HEK293 (cell line): Measurements from ENCODE around the gene QSER1.

Experiments
- CTCF ChIA-PET: fragments of 350-600 bp; formaldehyde crosslinking; extraction: SDS; loops from one replicate; lab custom pipeline; 2021; ENCODE audit warnings: antibody characterized with exemption; lab: Yijun Ruan, JAX
- POLR2A ChIA-PET: fragments of 300-600 bp; formaldehyde crosslinking; extraction: SDS; loops from one replicate; lab custom pipeline; 2020; ENCODE audit warnings: antibody characterized with exemption, inconsistent platforms; lab: Yijun Ruan, JAX
- H3K27ac ChIP-seq: fragments of 200-500 bp; sonication (Bioruptor generic); 2 replicates; pipeline ENCODE4 v1.5.1; 2014; ENCODE audit warnings: low read depth, low read length, control low read depth, inconsistent platforms; ENCODE audit errors: extremely low read depth
- H3K36me3 ChIP-seq, 2 experiments: fragments of 200-500 bp in 1 of 2; sonication (Bioruptor generic) in 1 of 2; 1 replicate in 1 of 2; 2 replicates in 1 of 2; pipeline ENCODE4 v1.5.1; 2014 to 2017; ENCODE audit warnings: inconsistent platforms in 2 of 2, low read length in 2 of 2; ENCODE audit not compliant: control insufficient read depth in 2 of 2, insufficient read depth in 1 of 2
- H3K4me1 ChIP-seq: fragments of 200-500 bp; sonication (Bioruptor generic); 2 replicates; pipeline ENCODE4 v1.5.1; 2014; ENCODE audit warnings: mild to moderate bottlenecking, low read length, inconsistent platforms; ENCODE audit not compliant: control insufficient read depth, insufficient read depth
- H3K4me3 ChIP-seq: 2 replicates; pipeline ENCODE4 v1.5.1; 2011; ENCODE audit warnings: low read depth, mild to moderate bottlenecking, control low read depth, low read length, moderate library complexity
- H3K9me3 ChIP-seq: fragments of 200-500 bp; sonication (Bioruptor generic); 2 replicates; pipeline ENCODE4 v1.5.1; 2014; ENCODE audit warnings: low read depth, low read length, inconsistent platforms; ENCODE audit not compliant: control insufficient read depth, insufficient read depth
- BCL6B ChIP-seq: fragments of 450-650 bp; formaldehyde crosslinking; IDR thresholded peaks from 2 replicates; pipeline ENCODE4 v1.5.1; 2017; ENCODE audit warnings: missing biosample characterization, missing genetic modification characterization
- FEZF1 ChIP-seq: fragments of 450-650 bp; formaldehyde crosslinking; IDR thresholded peaks from 2 replicates; pipeline ENCODE4 v1.5.1; 2016; ENCODE audit warnings: missing biosample characterization, missing genetic modification characterization
- GFI1B ChIP-seq: fragments of 450-650 bp; formaldehyde crosslinking; IDR thresholded peaks from 2 replicates; pipeline ENCODE4 v1.5.1; 2016; ENCODE audit warnings: missing biosample characterization, missing genetic modification characterization
- GLIS2 ChIP-seq: fragments of 450-650 bp; formaldehyde crosslinking; IDR thresholded peaks from 2 replicates; pipeline ENCODE4 v1.5.1; 2016; ENCODE audit warnings: missing biosample characterization, missing genetic modification characterization
- KLF10 ChIP-seq: fragments of 450-650 bp; IDR thresholded peaks from 2 replicates; pipeline ENCODE4 v1.5.1; 2018; ENCODE audit warnings: missing biosample characterization, mild to moderate bottlenecking, missing genetic modification characterization
- RBAK ChIP-seq: fragments of 450-650 bp; formaldehyde crosslinking; IDR thresholded peaks from 2 replicates; pipeline ENCODE4 v1.5.1; 2016; ENCODE audit warnings: missing biosample characterization, missing genetic modification characterization
- ZBTB20 ChIP-seq: fragments of 450-650 bp; formaldehyde crosslinking; IDR thresholded peaks from 2 replicates; pipeline ENCODE4 v1.5.1; 2016; ENCODE audit warnings: missing biosample characterization, missing genetic modification characterization
- ZFP3 ChIP-seq: fragments of 450-650 bp; formaldehyde crosslinking; IDR thresholded peaks from 2 replicates; pipeline ENCODE4 v1.5.1; 2016; ENCODE audit warnings: low read depth, missing biosample characterization, missing genetic modification characterization
- ZNF214 ChIP-seq: fragments of 450-650 bp; formaldehyde crosslinking; IDR thresholded peaks from 2 replicates; pipeline ENCODE4 v1.5.1; 2017; ENCODE audit warnings: missing biosample characterization, mild to moderate bottlenecking, missing genetic modification characterization, borderline replicate concordance
- ZNF354C ChIP-seq: fragments of 450-650 bp; formaldehyde crosslinking; IDR thresholded peaks from 2 replicates; pipeline ENCODE4 v1.5.1; 2016; ENCODE audit warnings: missing biosample characterization, missing genetic modification characterization, low read depth, borderline replicate concordance
- ZNF391 ChIP-seq: fragments of 450-650 bp; formaldehyde crosslinking; IDR thresholded peaks from 2 replicates; pipeline ENCODE4 v1.5.1; 2016; ENCODE audit warnings: low read depth, missing biosample characterization, missing genetic modification characterization, borderline replicate concordance
- ZNF398 ChIP-seq: fragments of 450-650 bp; formaldehyde crosslinking; IDR thresholded peaks from 2 replicates; pipeline ENCODE4 v1.5.1; 2017; ENCODE audit warnings: missing biosample characterization, missing genetic modification characterization
- ZNF664 ChIP-seq: fragments of 450-650 bp; formaldehyde crosslinking; IDR thresholded peaks from 2 replicates; pipeline ENCODE4 v1.5.1; 2016; ENCODE audit warnings: missing biosample characterization, missing genetic modification characterization
- ZNF776 ChIP-seq: fragments of 450-650 bp; formaldehyde crosslinking; IDR thresholded peaks from 2 replicates; pipeline ENCODE4 v1.5.0; 2017; ENCODE audit warnings: missing biosample characterization, missing genetic modification characterization, borderline replicate concordance
- ZSCAN16 ChIP-seq: fragments of 450-650 bp; formaldehyde crosslinking; IDR thresholded peaks from 2 replicates; pipeline ENCODE4 v1.5.1; 2016; ENCODE audit warnings: missing biosample characterization, missing genetic modification characterization
- ZSCAN23 ChIP-seq: fragments of 450-650 bp; formaldehyde crosslinking; IDR thresholded peaks from 2 replicates; pipeline ENCODE4 v1.5.1; 2016; ENCODE audit warnings: missing biosample characterization, missing genetic modification characterization
- TF ChIP-seq, protein P1 (sequence below): fragments of 450-650 bp; formaldehyde crosslinking; IDR thresholded peaks from 2 replicates; pipeline ENCODE4 v1.5.1; 2016; ENCODE audit warnings: missing biosample characterization, missing genetic modification characterization

The QSER1 gene

DNA sequence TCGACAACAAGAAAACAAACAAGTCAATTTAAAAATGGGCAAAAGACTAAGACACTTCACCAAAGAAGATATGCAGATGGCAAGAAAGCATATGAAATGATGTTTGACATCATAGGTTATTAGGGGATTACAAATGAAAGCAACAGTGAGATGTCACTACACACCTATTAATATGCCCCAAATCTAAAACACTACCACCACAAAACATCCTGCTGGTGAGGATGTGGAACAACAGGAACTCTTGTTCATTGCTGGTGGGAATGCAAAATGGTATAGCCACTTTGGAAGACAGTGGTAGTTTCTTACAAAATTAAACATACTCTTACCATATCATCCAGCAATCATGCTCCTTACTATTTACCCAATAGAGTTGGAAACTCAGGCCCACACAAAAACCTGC is 33.9 kb upstream of the QSER1 start:
- ChIA-PET POLR2A (no interaction called here), CTCF (interaction anchor here (0.7 kb wide), 1 partner anchor 1706 kb away, joined by 3 read pairs; no protein-coding TSS in a partner anchor)
- H3K36me3 ChIP-seq = no peaks in the 10 kb centered on the region
- H3K4me3 ChIP-seq = no peak overlapping the region
- H3K9me3 ChIP-seq = no peaks in the 10 kb centered on the region
- H3K4me1 ChIP-seq = no peaks in the 10 kb centered on the region
- TF ChIP-seq ZNF398 (tag by site-specific recombination) (no peak), FEZF1 (tag by site-specific recombination) (no peak), ZNF664 (tag by site-specific recombination) (no peak), ZNF214 (tag by site-specific recombination) (no peak)
- no peak overlapping the region for H3K27ac ChIP-seq

DNA sequence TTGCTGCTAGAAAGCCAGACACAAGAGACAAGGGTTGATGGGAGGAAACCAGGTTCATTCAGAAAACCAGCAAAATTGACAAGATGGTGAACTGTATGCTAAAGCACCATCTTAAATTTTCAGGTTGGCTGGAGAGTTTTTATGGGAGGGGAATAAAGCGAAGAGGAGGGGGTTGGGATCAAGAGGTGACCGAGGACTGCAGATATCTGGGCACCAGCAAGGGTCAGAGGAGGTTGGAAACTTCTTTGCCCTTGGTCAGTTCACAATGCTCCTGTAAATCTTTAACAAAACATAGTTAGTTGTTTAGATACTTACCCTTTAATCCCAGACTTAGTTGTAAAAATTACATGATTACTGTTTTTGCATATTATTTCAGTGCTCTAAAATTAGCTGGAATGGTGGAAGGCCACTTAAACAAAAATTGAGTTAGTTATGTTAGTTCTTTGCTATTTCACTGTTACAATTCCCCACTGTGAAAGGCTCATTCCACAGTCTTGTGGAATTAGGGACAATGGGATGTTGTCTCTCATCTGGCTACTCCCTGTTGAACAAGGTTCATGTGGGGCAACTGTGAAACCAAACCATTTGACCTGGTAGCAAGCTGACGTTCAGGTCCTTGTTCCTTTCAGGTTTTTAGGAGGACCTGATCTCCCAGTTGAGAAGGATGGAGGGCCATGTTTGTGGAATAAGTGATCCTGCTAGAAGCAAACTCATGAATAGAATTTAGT is 30.6 kb upstream of the QSER1 start:
- H3K9me3 ChIP-seq = no peaks in the 10 kb centered on the region
- no peak overlapping the region for H3K27ac ChIP-seq
- CTCF ChIA-PET = no interaction called here
- TF ChIP-seq ZBTB20 (tag by site-specific recombination) (no peak), ZNF391 (tag by site-specific recombination) (no peak), ZNF354C (no peak), GLIS2 (tag by site-specific recombination) (no peak), ZSCAN16 (no peak), ZSCAN23 (tag by site-specific recombination) (no peak), RBAK (tag by site-specific recombination) (no peak), ZFP3 (no peak), KLF10 (tag by site-specific recombination) (no peak), ZNF776 (tag by site-specific recombination) (no peak), FEZF1 (tag by site-specific recombination) (no peak)
- TF ChIP-seq, protein P1, sequence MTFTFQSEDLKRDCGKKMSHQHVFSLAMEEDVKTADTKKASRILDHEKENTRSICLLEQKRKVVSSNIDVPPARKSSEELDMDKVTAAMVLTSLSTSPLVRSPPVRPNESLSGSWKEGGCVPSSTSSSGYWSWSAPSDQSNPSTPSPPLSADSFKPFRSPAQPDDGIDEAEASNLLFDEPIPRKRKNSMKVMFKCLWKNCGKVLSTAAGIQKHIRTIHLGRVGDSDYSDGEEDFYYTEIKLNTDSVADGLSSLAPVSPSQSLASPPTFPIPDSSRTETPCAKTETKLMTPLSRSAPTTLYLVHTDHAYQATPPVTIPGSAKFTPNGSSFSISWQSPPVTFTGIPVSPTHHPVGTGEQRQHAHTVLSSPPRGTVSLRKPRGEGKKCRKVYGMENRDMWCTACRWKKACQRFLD (tag by site-specific recombination) = no peak
- TF ChIP-seq, all 188 proteins: peak for 0
- Histone ChIP-seq H3K4me1 (no peaks in the 10 kb centered on the region), H3K36me3 (no peaks in the 10 kb centered on the region), H3K4me3 (no peak overlapping the region)
- POLR2A ChIA-PET = interaction anchor here (0.6 kb wide), 1 partner anchor 543 kb away, joined by 3 read pairs; no protein-coding TSS in a partner anchor

DNA sequence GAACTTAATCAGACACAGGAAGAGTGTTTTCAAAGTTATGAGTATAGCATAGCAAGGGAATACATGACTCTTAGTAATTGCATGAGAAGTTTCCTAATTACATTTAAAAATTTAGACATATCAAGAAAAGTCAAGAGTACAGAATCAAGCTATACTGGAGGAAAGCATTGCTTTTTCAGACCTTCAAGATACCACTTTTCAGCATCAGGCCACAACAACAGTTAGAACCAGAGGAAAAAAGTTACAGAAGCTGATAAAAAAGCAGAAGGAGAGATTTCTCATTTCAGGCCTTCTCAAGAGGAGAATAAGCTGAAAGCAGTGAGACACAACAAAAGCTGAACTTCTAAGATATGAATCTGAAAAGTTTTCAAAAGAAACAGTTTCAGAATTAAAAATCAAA is 28.1 kb upstream of the QSER1 start:
- Histone ChIP-seq H3K36me3 (no peaks in the 10 kb centered on the region), H3K4me1 (no peaks in the 10 kb centered on the region), H3K4me3 (no peak overlapping the region), H3K27ac (no peak overlapping the region), H3K9me3 (no peaks in the 10 kb centered on the region)
- ChIA-PET POLR2A (no interaction called here), CTCF (no interaction called here)
- TF ChIP-seq GFI1B (tag by site-specific recombination) (no peak), BCL6B (tag by site-specific recombination) (no peak)
